OCI-LY3 (cell line): ENCODE results near the gene PTH2R.

Experiments
- EZH2phosphoT487 ChIP-seq: fragments of 200-600 bp; shearing (Covaris generic); IDR thresholded peaks from 2 replicates; pipeline ENCODE4 v1.6.1; 2018; ENCODE audit warnings: antibody characterized with exemption, mixed run types, low read depth
- TF ChIP-seq, protein P1 (sequence below): fragments of 200-600, 300-600 bp; sonication (generic); IDR thresholded peaks from 2 replicates; pipeline ENCODE4 v1.5.1; 2014; ENCODE audit warnings: antibody characterized with exemption, low read length, low read depth

DNA sequence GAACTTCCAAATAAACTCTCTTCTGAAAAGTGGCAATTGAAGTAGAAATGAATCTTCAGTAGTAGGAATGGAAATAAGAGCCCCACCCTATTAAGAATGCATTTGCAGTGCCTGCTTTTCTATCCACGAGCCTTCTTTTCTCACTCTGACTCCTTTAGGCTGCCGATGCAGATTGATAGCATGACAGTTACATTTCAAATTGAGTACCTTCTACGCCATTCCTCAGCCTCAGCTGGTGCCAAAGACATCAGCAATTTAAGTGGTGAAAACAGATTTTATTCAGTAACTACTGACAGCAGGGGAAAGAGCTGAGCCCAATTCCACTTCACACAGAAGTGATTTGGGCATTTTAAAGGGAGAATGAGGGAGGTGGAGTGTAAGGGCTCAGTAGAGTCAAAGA lies 85.5 kb downstream of the PTH2R start:
- TF ChIP-seq EZH2phosphoT487, result no peak
- TF ChIP-seq, protein P1, sequence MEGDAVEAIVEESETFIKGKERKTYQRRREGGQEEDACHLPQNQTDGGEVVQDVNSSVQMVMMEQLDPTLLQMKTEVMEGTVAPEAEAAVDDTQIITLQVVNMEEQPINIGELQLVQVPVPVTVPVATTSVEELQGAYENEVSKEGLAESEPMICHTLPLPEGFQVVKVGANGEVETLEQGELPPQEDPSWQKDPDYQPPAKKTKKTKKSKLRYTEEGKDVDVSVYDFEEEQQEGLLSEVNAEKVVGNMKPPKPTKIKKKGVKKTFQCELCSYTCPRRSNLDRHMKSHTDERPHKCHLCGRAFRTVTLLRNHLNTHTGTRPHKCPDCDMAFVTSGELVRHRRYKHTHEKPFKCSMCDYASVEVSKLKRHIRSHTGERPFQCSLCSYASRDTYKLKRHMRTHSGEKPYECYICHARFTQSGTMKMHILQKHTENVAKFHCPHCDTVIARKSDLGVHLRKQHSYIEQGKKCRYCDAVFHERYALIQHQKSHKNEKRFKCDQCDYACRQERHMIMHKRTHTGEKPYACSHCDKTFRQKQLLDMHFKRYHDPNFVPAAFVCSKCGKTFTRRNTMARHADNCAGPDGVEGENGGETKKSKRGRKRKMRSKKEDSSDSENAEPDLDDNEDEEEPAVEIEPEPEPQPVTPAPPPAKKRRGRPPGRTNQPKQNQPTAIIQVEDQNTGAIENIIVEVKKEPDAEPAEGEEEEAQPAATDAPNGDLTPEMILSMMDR, result no peak
